Measurements from ENCODE around the gene GAB2. TPM values are rescaled to one million over a fixed set of nuclear protein-coding genes. Genes with fewer than 3 reads are reported as not detected.

The GAB2 gene
- total and polyA plus RNA-seq, 2 of the 13 experiments (the other 11 are each of a cell fraction or from before 2014, with no cell fraction given), result 4.1 to 8.6 TPM

DNA sequence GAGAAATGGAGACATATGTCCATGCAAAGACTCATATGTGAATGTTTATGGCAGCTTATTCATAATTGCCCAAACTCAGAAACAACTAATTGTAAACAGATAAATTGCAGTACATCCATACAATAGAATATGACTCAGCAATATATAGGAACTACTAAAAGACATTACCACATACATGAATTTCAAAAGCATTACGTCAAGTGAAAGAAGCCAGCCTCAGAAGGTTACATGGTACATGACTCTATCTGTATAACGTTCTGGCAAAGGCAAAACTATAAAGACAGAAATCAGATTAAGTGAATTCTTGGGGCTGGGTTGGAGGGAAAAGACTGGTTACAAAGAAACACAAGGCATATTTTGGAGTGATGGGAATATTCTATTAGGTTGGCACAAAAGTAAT is 236.4 kb downstream of the GAB2 start:
- POLR2A ChIA-PET, result no interaction called here
- Histone ChIP-seq H3K4me2 (ENCODE audit: low read depth, low read length) (no peak overlapping the region), H2AFZ (ENCODE audit: low read length) (no peak overlapping the region), H3K79me2 (ENCODE audit: insufficient read depth, low read length) (no peaks in the 10 kb centered on the region), H3K4me1 (ENCODE audit: insufficient read depth, low read length) (peaks cover 48% of the 10 kb centered on the region), H3K9ac (ENCODE audit: insufficient read depth, low read depth, low read length) (no peak overlapping the region), H3K9me3 (ENCODE audit: low read length) (no peaks in the 10 kb centered on the region), H4K20me1 (ENCODE audit: insufficient read depth, low read length) (no peaks in the 10 kb centered on the region), H3K27me3 (ENCODE audit: control insufficient read depth in 1 of 2, insufficient read depth in 2 of 2, low read length in 2 of 2) (no peaks in the 10 kb centered on the region), H3K36me3 (replicated peaks in 1 of 2; ENCODE audit: control insufficient read depth in 1 of 2, insufficient read depth in 2 of 2, low read length in 2 of 2) (no peaks in the 10 kb centered on the region), H3K4me3 (replicated peaks in 1 of 3; ENCODE audit: insufficient read depth in 1 of 3, low read depth in 2 of 3, low read length in 3 of 3) (no peak overlapping the region), H3K27ac (ENCODE audit: extremely low read length, insufficient read depth, low read length) (no peak overlapping the region)
- ATAC-seq (no peak), DNase-seq (ENCODE audit: low spot score) (no peak), FAIRE-seq (no peak)
- CTCF ChIA-PET (ENCODE audit: low intra/inter-chr PET ratio, low total read pairs), result no interaction called here
- intact Hi-C loops (cut with micrococcal nuclease; ENCODE audit: unreplicated experiment) (no loop called here), in situ Hi-C loops (cut with HindIII; ENCODE audit: extremely low pct_ligation_motif_present, low pct_unique_long_range_greater_than_20kb) (no loop called here)
- 94% methylated on average over 2 of the region's 2 CpGs for WGBS (ENCODE audit: low lambda C conversion rate)
- no TSS peak for BruUV-seq (replicated peaks)
- peak; percentile 64 for TF ChIP-seq MAFF (IDR thresholded peaks at IDR 0.05; ENCODE audit: low read depth, low read length)
- no peak for TF ChIP-seq MED8 (CRISPR knock-in tag; IDR thresholded peaks at IDR 0.05; ENCODE audit: insufficient replicate concordance)
- TF ChIP-seq, protein P1, sequence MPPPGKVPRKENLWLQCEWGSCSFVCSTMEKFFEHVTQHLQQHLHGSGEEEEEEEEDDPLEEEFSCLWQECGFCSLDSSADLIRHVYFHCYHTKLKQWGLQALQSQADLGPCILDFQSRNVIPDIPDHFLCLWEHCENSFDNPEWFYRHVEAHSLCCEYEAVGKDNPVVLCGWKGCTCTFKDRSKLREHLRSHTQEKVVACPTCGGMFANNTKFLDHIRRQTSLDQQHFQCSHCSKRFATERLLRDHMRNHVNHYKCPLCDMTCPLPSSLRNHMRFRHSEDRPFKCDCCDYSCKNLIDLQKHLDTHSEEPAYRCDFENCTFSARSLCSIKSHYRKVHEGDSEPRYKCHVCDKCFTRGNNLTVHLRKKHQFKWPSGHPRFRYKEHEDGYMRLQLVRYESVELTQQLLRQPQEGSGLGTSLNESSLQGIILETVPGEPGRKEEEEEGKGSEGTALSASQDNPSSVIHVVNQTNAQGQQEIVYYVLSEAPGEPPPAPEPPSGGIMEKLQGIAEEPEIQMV (CRISPR knock-in tag; IDR thresholded peaks at IDR 0.05; ENCODE audit: low read depth), result no peak
- TF ChIP-seq ZNF660 (CRISPR knock-in tag; IDR thresholded peaks at IDR 0.05; ENCODE audit: borderline replicate concordance, low read depth), result no peak
- TF ChIP-seq ZBTB25 (CRISPR knock-in tag; IDR thresholded peaks at IDR 0.05), result no peak
- no peak for TF ChIP-seq RFXAP (CRISPR knock-in tag; IDR thresholded peaks at IDR 0.05; ENCODE audit: borderline replicate concordance)
- TF ChIP-seq ZBTB49 (CRISPR knock-in tag; IDR thresholded peaks at IDR 0.05; ENCODE audit: borderline replicate concordance), result no peak
- TF ChIP-seq ZNF775 (CRISPR knock-in tag; IDR thresholded peaks at IDR 0.05; ENCODE audit: borderline replicate concordance), result no peak
- TF ChIP-seq NFE2L2 (IDR thresholded peaks at IDR 0.05; ENCODE audit: low read length), result peak; percentile 76
- TF ChIP-seq YY1 (IDR thresholded peaks at IDR 0.05; ENCODE audit: insufficient read depth, insufficient replicate concordance, low read depth, low read length), result no peak
- no peak for TF ChIP-seq ZMYM3 (CRISPR knock-in tag; IDR thresholded peaks at IDR 0.05)
- TF ChIP-seq ZNF678 (CRISPR knock-in tag; IDR thresholded peaks at IDR 0.05), result no peak
- TF ChIP-seq, protein P2, sequence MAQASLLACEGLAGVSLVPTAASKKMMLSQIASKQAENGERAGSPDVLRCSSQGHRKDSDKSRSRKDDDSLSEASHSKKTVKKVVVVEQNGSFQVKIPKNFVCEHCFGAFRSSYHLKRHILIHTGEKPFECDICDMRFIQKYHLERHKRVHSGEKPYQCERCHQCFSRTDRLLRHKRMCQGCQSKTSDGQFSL (CRISPR knock-in tag; IDR thresholded peaks at IDR 0.05), result no peak
- TF ChIP-seq CHD2 (IDR thresholded peaks at IDR 0.05; ENCODE audit: low read depth, low read length), result no peak
- TF ChIP-seq, protein P3, sequence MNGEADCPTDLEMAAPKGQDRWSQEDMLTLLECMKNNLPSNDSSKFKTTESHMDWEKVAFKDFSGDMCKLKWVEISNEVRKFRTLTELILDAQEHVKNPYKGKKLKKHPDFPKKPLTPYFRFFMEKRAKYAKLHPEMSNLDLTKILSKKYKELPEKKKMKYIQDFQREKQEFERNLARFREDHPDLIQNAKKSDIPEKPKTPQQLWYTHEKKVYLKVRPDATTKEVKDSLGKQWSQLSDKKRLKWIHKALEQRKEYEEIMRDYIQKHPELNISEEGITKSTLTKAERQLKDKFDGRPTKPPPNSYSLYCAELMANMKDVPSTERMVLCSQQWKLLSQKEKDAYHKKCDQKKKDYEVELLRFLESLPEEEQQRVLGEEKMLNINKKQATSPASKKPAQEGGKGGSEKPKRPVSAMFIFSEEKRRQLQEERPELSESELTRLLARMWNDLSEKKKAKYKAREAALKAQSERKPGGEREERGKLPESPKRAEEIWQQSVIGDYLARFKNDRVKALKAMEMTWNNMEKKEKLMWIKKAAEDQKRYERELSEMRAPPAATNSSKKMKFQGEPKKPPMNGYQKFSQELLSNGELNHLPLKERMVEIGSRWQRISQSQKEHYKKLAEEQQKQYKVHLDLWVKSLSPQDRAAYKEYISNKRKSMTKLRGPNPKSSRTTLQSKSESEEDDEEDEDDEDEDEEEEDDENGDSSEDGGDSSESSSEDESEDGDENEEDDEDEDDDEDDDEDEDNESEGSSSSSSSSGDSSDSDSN (CRISPR knock-in tag; IDR thresholded peaks at IDR 0.05), result no peak
- no peak for TF ChIP-seq RNF2 (conservative IDR thresholded peaks at IDR 0.05; ENCODE audit: low read depth)
- no peak for TF ChIP-seq ZNF430 (CRISPR knock-in tag; IDR thresholded peaks at IDR 0.05)
- no peak for TF ChIP-seq CENPX (CRISPR knock-in tag; IDR thresholded peaks at IDR 0.05)
- peak; percentile 69 to 72 for TF ChIP-seq MAFK (conservative IDR thresholded peaks at IDR 0.05 in 1 of 2, IDR thresholded peaks at IDR 0.05 in 1 of 2; ENCODE audit: low read length in 2 of 2)
